ENCODE results near the gene SRRM3.
"Not testable (repeated sequence)": the region's sequence is repeated elsewhere in the genome, so short reads cannot be mapped to it uniquely, and the experiment has no call there.

Gene SRRM3, protein sequence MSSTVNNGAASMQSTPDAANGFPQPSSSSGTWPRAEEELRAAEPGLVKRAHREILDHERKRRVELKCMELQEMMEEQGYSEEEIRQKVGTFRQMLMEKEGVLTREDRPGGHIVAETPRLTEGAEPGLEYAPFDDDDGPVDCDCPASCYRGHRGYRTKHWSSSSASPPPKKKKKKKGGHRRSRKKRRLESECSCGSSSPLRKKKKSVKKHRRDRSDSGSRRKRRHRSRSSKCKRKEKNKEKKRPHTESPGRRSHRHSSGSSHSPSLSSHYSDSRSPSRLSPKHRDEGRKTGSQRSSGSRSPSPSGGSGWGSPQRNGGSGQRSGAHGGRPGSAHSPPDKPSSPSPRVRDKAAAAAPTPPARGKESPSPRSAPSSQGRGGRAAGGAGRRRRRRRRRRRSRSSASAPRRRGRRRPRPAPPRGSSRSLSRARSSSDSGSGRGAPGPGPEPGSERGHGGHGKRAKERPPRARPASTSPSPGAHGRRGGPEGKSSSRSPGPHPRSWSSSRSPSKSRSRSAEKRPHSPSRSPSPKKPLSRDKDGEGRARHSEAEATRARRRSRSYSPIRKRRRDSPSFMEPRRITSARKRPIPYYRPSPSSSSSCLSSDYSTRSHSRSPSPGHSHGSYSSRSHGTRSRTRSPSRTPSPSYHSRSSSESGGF

DNA sequence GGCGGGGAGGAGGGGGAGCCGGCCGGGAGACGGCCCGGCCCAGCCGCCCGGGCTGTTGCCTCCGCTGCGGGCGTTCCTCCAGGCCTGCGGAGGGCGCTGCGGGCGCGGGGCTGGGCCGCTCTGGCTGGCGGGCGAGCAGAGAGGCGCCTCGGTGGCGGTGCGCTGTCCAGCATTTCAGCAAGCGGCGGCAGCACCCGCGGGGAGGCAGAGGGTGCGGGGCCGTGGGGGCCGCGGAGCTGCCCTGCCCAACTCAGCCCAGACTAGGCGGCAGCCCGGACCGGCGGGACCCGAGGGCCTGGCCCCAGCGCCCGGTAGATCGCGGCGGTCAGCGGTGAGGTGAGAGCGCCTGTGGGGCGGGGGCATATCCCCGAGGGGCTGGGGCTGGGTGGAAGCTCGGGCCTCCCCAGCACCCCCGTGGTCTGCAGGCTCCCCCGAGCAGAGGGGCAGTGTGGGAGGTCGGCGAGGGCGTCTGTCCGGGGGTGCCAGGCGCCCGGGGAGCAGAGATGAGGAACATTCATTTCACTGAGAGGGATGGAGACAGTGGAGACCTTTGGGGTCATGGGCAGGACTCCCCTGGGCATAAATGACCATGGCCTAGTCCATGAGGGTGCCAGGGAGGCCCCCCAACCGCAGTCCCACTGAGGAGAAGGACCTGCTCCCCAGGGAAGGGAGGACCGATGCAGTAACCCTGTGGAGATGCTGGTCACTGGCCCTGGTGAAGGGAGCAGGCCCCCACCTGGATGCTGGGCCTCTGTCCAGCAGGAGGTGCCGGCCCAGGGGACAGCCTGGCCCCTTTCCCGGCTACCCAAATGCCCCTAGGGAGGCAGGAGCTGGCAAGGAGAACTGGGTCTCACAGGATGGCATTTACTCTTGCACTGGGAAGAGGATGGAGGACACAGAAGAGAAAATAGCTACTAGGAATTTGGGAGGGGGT, at the start of gene SRRM3:
Gene SRRM3 (plus strand): TSS at position 165 of the 934 bp plus-strand sequence. CDS start 33,171 bp downstream, outside the sequence.
- H3K27me3 ChIP-seq (ENCODE audit: insufficient read depth, low read depth) = peaks cover 54% of the 10 kb centered on the region
- H3K27ac ChIP-seq = no peak within 1 kb of the TSS
- H2AFZ ChIP-seq (ENCODE audit: low read depth) = peak within 1 kb of the TSS; percentile 81; the same call in 1 of the 2 replicates
- no peaks in the 10 kb centered on the region for H3K36me3 ChIP-seq (ENCODE audit: insufficient read depth)
- peaks cover 4% of the 10 kb centered on the region for H3K4me1 ChIP-seq (ENCODE audit: low read depth, poor library complexity, severe bottlenecking)
- H3K4me2 ChIP-seq = peak within 1 kb of the TSS; percentile 68
- TF ChIP-seq, protein P1, sequence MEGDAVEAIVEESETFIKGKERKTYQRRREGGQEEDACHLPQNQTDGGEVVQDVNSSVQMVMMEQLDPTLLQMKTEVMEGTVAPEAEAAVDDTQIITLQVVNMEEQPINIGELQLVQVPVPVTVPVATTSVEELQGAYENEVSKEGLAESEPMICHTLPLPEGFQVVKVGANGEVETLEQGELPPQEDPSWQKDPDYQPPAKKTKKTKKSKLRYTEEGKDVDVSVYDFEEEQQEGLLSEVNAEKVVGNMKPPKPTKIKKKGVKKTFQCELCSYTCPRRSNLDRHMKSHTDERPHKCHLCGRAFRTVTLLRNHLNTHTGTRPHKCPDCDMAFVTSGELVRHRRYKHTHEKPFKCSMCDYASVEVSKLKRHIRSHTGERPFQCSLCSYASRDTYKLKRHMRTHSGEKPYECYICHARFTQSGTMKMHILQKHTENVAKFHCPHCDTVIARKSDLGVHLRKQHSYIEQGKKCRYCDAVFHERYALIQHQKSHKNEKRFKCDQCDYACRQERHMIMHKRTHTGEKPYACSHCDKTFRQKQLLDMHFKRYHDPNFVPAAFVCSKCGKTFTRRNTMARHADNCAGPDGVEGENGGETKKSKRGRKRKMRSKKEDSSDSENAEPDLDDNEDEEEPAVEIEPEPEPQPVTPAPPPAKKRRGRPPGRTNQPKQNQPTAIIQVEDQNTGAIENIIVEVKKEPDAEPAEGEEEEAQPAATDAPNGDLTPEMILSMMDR (conservative IDR thresholded peaks at IDR 0.05; ENCODE audit: low read depth, low read length) = peak; percentile 33
- H3K4me3 ChIP-seq (IDR thresholded peaks at IDR 0.05; ENCODE audit: insufficient read depth, low read depth, low read length) = no peak within 1 kb of the TSS
- no peaks in the 10 kb centered on the region for H4K20me1 ChIP-seq (ENCODE audit: insufficient read depth)
- no peak within 1 kb of the TSS for H3K9ac ChIP-seq
- H3K79me2 ChIP-seq (ENCODE audit: insufficient read depth, low read depth) = no peaks in the 10 kb centered on the region

DNA sequence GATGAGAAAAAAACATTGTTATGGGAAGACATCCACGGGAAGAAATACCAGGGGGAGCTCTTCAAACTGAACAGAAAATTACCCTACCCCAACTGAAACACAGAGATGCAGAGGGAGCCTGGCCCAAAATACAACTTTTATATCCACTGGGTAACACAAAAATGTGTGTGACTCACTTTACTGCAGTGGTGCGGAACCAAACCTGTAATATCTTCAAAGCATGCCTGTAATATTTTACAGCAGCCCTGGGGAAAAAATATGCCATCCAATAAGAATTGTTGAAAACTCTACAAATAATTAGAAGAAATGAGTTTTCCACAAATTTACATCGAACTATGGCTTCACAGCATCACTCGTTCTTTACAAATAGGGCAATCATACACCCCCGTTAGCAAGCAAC, 49.8 kb upstream of the SRRM3 start:
- no peaks in the 10 kb centered on the region for H3K4me1 ChIP-seq (ENCODE audit: low read depth, poor library complexity, severe bottlenecking)
- H3K36me3 ChIP-seq (ENCODE audit: insufficient read depth) = no peaks in the 10 kb centered on the region
- no peaks in the 10 kb centered on the region for H3K79me2 ChIP-seq (ENCODE audit: insufficient read depth, low read depth)
- no peak overlapping the region for H3K27ac ChIP-seq
- H3K4me3 ChIP-seq (IDR thresholded peaks at IDR 0.05; ENCODE audit: insufficient read depth, low read depth, low read length) = no peak overlapping the region
- no peak overlapping the region for H3K4me2 ChIP-seq
- H3K9ac ChIP-seq = no peak overlapping the region
- no peaks in the 10 kb centered on the region for H4K20me1 ChIP-seq (ENCODE audit: insufficient read depth)
- TF ChIP-seq, protein P1 (conservative IDR thresholded peaks at IDR 0.05; ENCODE audit: low read depth, low read length) = no peak
- H3K27me3 ChIP-seq (ENCODE audit: insufficient read depth, low read depth) = no peaks in the 10 kb centered on the region
- H2AFZ ChIP-seq (ENCODE audit: low read depth) = no peak overlapping the region

DNA sequence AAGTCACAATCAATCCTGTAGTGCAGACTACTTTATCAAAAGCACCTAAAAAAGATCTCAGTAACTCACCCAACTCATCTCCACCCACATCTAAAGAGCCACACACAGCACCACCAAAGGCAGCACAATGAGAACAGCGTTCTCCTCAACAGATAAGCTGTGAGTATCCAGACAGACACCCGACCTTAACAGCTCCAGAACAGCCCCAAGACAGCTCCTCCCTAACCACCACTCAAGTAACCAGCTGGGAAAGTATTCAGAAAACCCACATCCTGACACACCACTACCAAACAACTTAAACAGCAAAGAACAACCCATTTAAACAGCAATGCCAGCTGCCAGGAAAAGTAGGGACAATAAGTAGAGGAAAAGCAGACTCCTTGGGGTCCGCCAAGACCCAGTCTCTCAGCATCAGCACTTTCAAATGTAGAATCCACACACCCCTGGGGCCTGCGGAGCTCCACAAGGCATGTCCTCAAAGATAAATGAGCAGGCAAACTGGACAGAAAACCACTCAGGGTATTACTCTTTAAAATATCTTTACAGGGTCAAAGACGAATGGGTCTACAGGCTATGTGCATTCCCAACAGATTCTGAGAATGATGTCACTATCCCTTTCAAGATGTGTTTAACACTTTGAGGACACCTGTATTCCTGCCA, 48.0 kb upstream of the SRRM3 start:
- H3K4me1 ChIP-seq (ENCODE audit: low read depth, poor library complexity, severe bottlenecking); H4K20me1 ChIP-seq (ENCODE audit: insufficient read depth); H3K36me3 ChIP-seq (ENCODE audit: insufficient read depth); H3K9ac ChIP-seq; H3K27ac ChIP-seq; H3K79me2 ChIP-seq (ENCODE audit: insufficient read depth, low read depth); H3K4me3 ChIP-seq (IDR thresholded peaks at IDR 0.05; ENCODE audit: insufficient read depth, low read depth, low read length); H3K4me2 ChIP-seq; H2AFZ ChIP-seq (ENCODE audit: low read depth); H3K27me3 ChIP-seq (ENCODE audit: insufficient read depth, low read depth): not testable (repeated sequence)

DNA sequence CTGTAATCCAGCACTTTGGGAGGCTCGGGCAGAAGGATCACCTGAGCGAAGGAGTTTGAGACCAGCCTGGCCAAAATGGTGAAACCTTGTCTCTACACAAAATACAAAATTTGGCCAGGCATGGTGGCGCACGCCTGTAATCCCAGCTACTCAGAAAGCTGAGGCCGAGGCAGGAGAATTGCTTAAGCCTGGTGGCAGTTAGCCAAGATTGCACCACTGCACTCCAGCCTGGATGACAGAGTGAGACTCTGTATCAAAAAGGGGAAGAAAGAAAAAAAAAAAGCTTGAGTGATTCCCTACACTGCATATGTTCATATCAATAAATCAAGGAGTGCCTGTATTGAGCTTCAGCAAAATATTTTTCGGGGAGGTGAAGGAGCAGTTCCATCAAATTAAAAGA, 45.8 kb upstream of the SRRM3 start:
- Histone ChIP-seq H2AFZ (ENCODE audit: low read depth) (no peak overlapping the region), H3K4me1 (ENCODE audit: low read depth, poor library complexity, severe bottlenecking) (no peaks in the 10 kb centered on the region), H3K4me2 (no peak overlapping the region), H3K4me3 (IDR thresholded peaks at IDR 0.05; ENCODE audit: insufficient read depth, low read depth, low read length) (no peak overlapping the region), H3K27me3 (ENCODE audit: insufficient read depth, low read depth) (no peaks in the 10 kb centered on the region), H4K20me1 (ENCODE audit: insufficient read depth) (no peaks in the 10 kb centered on the region), H3K27ac (no peak overlapping the region), H3K79me2 (ENCODE audit: insufficient read depth, low read depth) (no peaks in the 10 kb centered on the region), H3K9ac (no peak overlapping the region), H3K36me3 (ENCODE audit: insufficient read depth) (no peaks in the 10 kb centered on the region)
- TF ChIP-seq, protein P1 (conservative IDR thresholded peaks at IDR 0.05; ENCODE audit: low read depth, low read length) = no peak

DNA sequence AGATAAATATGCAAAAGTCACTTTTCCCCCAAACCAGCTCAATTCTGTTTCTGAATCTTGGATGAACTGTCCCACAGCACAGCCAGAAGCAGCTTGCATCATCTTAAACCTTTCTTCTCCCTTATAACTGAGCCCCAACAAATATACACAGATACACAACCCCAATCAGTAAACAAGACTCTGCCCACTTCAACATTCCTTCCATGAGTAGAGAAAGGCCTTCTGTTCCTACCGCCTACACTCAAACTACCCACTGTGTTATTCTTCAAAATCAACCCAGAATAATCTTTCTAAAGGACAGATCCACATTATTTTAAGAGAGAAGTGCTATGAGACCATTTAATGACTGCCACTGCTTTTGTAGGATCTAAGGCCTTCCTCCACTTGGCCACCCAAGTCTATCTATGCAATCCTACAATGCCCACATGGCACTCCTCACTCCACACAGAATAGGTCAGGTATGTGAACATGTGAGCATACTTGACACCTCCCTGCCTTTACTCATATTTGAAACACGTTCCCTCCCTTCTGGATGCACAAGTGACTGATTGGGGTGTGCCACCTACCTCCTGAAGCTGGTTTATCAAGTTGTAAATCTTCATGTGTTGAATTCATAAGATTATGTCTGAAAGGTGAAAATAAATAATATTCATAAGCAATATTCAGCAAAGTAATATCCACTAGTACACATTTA, 44.6 kb upstream of the SRRM3 start:
- H2AFZ ChIP-seq (ENCODE audit: low read depth); H3K4me3 ChIP-seq (IDR thresholded peaks at IDR 0.05; ENCODE audit: insufficient read depth, low read depth, low read length); H3K36me3 ChIP-seq (ENCODE audit: insufficient read depth); H4K20me1 ChIP-seq (ENCODE audit: insufficient read depth); H3K27me3 ChIP-seq (ENCODE audit: insufficient read depth, low read depth); H3K27ac ChIP-seq; H3K9ac ChIP-seq; H3K79me2 ChIP-seq (ENCODE audit: insufficient read depth, low read depth); H3K4me2 ChIP-seq; H3K4me1 ChIP-seq (ENCODE audit: low read depth, poor library complexity, severe bottlenecking): not testable (repeated sequence)

DNA sequence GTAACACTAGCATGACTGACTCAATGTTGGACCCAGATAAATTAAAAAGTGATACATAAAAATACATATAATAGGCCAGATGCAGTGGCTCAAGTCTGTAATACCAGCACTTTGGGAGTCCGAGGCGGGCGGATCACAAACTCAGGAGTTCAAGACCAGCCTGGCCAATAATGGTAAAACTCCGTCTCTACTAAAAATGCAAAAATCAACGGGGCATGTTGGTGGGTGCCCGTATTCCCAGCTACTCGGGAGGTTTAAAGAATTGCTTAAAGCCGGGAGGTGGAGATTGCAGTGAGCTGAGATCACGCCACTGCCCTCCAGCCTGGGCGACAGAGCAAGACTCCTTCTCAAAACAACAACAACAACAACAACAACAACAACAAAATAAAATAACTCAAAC, 43.3 kb upstream of the SRRM3 start:
- not testable (repeated sequence) for H2AFZ ChIP-seq (ENCODE audit: low read depth); H3K27me3 ChIP-seq (ENCODE audit: insufficient read depth, low read depth); H3K4me2 ChIP-seq; H4K20me1 ChIP-seq (ENCODE audit: insufficient read depth); H3K79me2 ChIP-seq (ENCODE audit: insufficient read depth, low read depth); H3K4me1 ChIP-seq (ENCODE audit: low read depth, poor library complexity, severe bottlenecking); H3K36me3 ChIP-seq (ENCODE audit: insufficient read depth); H3K4me3 ChIP-seq (IDR thresholded peaks at IDR 0.05; ENCODE audit: insufficient read depth, low read depth, low read length); H3K27ac ChIP-seq; H3K9ac ChIP-seq
